ENCODE results near the gene MTCL1. TPM values are rescaled to one million over a fixed set of nuclear protein-coding genes. Genes with fewer than 3 reads are reported as not detected.

MTCL1 gene
- total and polyA plus RNA-seq, 11 donors: 4.7 to 17.7 (median 9.5) TPM

DNA sequence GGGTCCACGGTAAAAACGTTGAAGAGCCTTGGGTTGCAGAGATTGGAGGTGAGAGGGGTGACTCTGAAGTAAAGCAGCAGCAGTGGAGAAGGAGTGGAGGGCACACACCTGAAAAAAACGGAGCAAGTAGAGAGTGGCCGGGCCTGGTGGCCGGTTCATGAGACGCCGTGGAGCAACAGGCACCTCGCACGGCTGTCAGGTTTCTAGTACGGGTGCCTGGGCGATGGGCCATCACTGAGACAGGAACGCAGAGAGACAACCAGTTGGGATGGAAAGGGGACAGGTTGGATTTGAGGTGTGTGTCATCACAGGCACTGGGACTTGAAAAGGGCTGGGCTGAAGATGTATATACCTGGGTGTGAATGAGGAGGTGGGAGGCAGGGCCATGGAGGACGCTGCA lies 104.2 kb downstream of the MTCL1 start:
- no peaks in the 10 kb centered on the region for H3K9me3 ChIP-seq
- intact Hi-C loops (cut with DNase I): no loop called here
- no peak overlapping the region for H3K27ac ChIP-seq
- 92 to 96% (median 95%) methylated on average over 13 of the region's 13 CpGs for WGBS, 4 donors
- H3K36me3 ChIP-seq: no peaks in the 10 kb centered on the region
- no peak for TF ChIP-seq POLR2A (IDR thresholded peaks at IDR 0.05)
- TF ChIP-seq, protein P1, sequence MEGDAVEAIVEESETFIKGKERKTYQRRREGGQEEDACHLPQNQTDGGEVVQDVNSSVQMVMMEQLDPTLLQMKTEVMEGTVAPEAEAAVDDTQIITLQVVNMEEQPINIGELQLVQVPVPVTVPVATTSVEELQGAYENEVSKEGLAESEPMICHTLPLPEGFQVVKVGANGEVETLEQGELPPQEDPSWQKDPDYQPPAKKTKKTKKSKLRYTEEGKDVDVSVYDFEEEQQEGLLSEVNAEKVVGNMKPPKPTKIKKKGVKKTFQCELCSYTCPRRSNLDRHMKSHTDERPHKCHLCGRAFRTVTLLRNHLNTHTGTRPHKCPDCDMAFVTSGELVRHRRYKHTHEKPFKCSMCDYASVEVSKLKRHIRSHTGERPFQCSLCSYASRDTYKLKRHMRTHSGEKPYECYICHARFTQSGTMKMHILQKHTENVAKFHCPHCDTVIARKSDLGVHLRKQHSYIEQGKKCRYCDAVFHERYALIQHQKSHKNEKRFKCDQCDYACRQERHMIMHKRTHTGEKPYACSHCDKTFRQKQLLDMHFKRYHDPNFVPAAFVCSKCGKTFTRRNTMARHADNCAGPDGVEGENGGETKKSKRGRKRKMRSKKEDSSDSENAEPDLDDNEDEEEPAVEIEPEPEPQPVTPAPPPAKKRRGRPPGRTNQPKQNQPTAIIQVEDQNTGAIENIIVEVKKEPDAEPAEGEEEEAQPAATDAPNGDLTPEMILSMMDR (IDR thresholded peaks at IDR 0.05): no peak
- no peak overlapping the region for H3K4me3 ChIP-seq
- DNase-seq (no peak), ATAC-seq (no peak)
- H3K4me1 ChIP-seq: peaks cover 0 to 23% (median 0%) of the 10 kb centered on the region in 12 donors
- no peaks in the 10 kb centered on the region for H3K27me3 ChIP-seq

DNA sequence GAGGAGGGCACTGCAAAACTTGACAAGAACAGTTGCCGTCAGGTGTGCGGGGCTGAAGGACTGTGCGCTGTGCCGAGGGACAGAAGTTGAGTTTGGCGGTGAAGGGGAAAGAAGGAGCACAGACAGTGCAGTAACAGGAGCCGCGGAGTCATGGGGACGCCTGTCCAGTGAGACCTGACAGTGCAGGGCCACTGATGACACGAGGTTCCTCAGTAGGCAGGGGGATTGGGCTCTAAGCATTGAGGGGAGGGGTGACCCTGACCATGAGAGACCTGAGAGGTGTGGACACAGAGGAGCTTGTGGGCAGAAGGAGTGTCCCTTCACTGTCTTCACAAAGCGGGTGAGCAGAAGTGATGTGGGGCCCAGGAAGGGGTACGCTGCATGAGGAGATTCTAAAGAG lies 104.8 kb downstream of the MTCL1 start:
- no peak for TF ChIP-seq POLR2A (IDR thresholded peaks at IDR 0.05)
- TF ChIP-seq, protein P1 (IDR thresholded peaks at IDR 0.05): no peak
- H3K27ac ChIP-seq: no peak overlapping the region
- no peaks in the 10 kb centered on the region for H3K27me3 ChIP-seq
- no peaks in the 10 kb centered on the region for H3K9me3 ChIP-seq
- 92 to 95% (median 93%) methylated on average over 11 of the region's 11 CpGs for WGBS, 4 donors
- H3K4me1 ChIP-seq: peaks cover 0 to 22% (median 0%) of the 10 kb centered on the region in 12 donors
- DNase-seq (no peak), ATAC-seq (no peak)
- H3K4me3 ChIP-seq: no peak overlapping the region
- H3K36me3 ChIP-seq: no peaks in the 10 kb centered on the region
- intact Hi-C loops (cut with DNase I): no loop called here

GRCh38 chr18:8811115-8811514 lies 105.8 kb downstream of the MTCL1 start:
- Histone ChIP-seq H3K27me3 (no peaks in the 10 kb centered on the region), H3K27ac (no peak overlapping the region), H3K4me3 (no peak overlapping the region), H3K36me3 (no peaks in the 10 kb centered on the region), H3K4me1 (peaks cover 0 to 13% (median 0%) of the 10 kb centered on the region in 12 donors), H3K9me3 (no peaks in the 10 kb centered on the region)
- no peak for ATAC-seq
- DNase-seq: no peak
- TF ChIP-seq, protein P1 (IDR thresholded peaks at IDR 0.05): no peak
- TF ChIP-seq POLR2A (IDR thresholded peaks at IDR 0.05): no peak
- intact Hi-C loops (cut with DNase I): no loop called here
- WGBS, 4 donors: 86 to 88% (median 87%) methylated on average over 6 of the region's 6 CpGs

GRCh38 chr18:8812631-8813030 lies 107.3 kb downstream of the MTCL1 start:
- TF ChIP-seq, protein P1 (IDR thresholded peaks at IDR 0.05): no peak
- no peak for TF ChIP-seq POLR2A (IDR thresholded peaks at IDR 0.05)
- 95 to 98% (median 96%) methylated on average over 4 of the region's 4 CpGs for WGBS, 4 donors
- intact Hi-C loops (cut with DNase I): no loop called here
- DNase-seq (no peak), ATAC-seq (no peak)
- no peaks in the 10 kb centered on the region for H3K9me3 ChIP-seq
- H3K27me3 ChIP-seq: no peaks in the 10 kb centered on the region
- no peak overlapping the region for H3K27ac ChIP-seq
- no peaks in the 10 kb centered on the region for H3K36me3 ChIP-seq
- peaks cover 0 to 20% (median 4%) of the 10 kb centered on the region in 12 donors for H3K4me1 ChIP-seq
- no peak overlapping the region for H3K4me3 ChIP-seq

All from heart left ventricle (tissue), 16 donors.